Natural killer cell treated with Interleukin-12 subunit alpha and Interleukin-12 subunit beta and Interleukin-15 and Interleukin-18, amount 100 ng/mL, for 72 hours (primary cell): ENCODE results near the gene PRG2. TPM values are rescaled to one million over a fixed set of nuclear protein-coding genes. Genes with fewer than 3 reads are reported as not detected.

Source experiments
- ATAC-seq, 2 donors: fragments of 150-1000 bp; cut with Tn5 transposase in 1 of 2; sonication (Bioruptor Pico), chemical (Tn5 transposase) in 1 of 2; 2 replicates each; pipeline ENCODE4 v1.10.0; 2021
- DNase-seq: peaks from one replicate; pipeline ENCODE4 v3.0.0; 2022; ENCODE audit warnings: low spot score
- H3K27ac Mint-ChIP-seq, 2 donors: 1 replicate in 1 of 2; 2 replicates in 1 of 2; pipeline ENCODE4 v1.8.0; 2022; ENCODE audit warnings: mixed read lengths in 2 of 2, mild to moderate bottlenecking in 1 of 2, moderate library complexity in 1 of 2
- H3K27me3 Mint-ChIP-seq, 2 donors: 1 replicate in 1 of 2; 2 replicates in 1 of 2; pipeline ENCODE4 v1.8.0; 2022; ENCODE audit warnings: mixed read lengths in 2 of 2
- H3K36me3 Mint-ChIP-seq: one replicate; pipeline ENCODE4 v1.8.0; 2022; ENCODE audit warnings: mixed read lengths
- H3K4me1 Mint-ChIP-seq, 2 donors: 1 replicate in 1 of 2; 2 replicates in 1 of 2; pipeline ENCODE4 v1.8.0; 2022; ENCODE audit warnings: low read depth in 2 of 2, mixed read lengths in 2 of 2, mild to moderate bottlenecking in 1 of 2
- H3K4me3 Mint-ChIP-seq: one replicate; pipeline ENCODE4 v1.8.0; 2022; ENCODE audit warnings: mixed read lengths
- H3K9me3 Mint-ChIP-seq: 2 replicates; pipeline ENCODE4 v1.8.0; 2022; ENCODE audit warnings: mixed read lengths
- total RNA-seq, 2 donors: library from RNA; stranded (reverse); gene quantifications; one replicate each; pipeline ENCODE4 v1.2.3, GENCODE V29; 2022

The PRG2 gene
- total RNA-seq, 2 donors from 2014 or later, result 1.4 to 2.3 TPM

GRCh38 chr11:57378186-57378585 is 12.3 kb downstream of the PRG2 start:
- Mint-ChIP-seq H3K4me1 (no peaks in the 10 kb centered on the region), H3K27me3 (peaks cover 17 to 22% of the 10 kb centered on the region in 2 donors), H3K36me3 (no peaks in the 10 kb centered on the region), H3K4me3 (no peak overlapping the region), H3K27ac (no peak overlapping the region), H3K9me3 (no peaks in the 10 kb centered on the region)
- ATAC-seq (no peak), DNase-seq (no peak)

- Mint-ChIP-seq H3K36me3 (no peaks in the 10 kb centered on the region), H3K9me3 (no peaks in the 10 kb centered on the region), H3K4me1 (no peaks in the 10 kb centered on the region), H3K27ac (no peak overlapping the region), H3K4me3 (no peak overlapping the region), H3K27me3 (peaks cover 17 to 18% of the 10 kb centered on the region in 2 donors)
- DNase-seq, result no peak
- ATAC-seq, result no peak
Observed at GRCh38 chr11:57377107-57377506, 13.3 kb downstream of the PRG2 start.

- no peak overlapping the region for H3K4me3 Mint-ChIP-seq
- H3K27ac Mint-ChIP-seq, result no peak overlapping the region
- H3K27me3 Mint-ChIP-seq, result peaks cover 15 to 17% of the 10 kb centered on the region in 2 donors
- no peak for ATAC-seq
- H3K9me3 Mint-ChIP-seq, result no peaks in the 10 kb centered on the region
- H3K4me1 Mint-ChIP-seq, result no peaks in the 10 kb centered on the region
- DNase-seq, result no peak
- no peaks in the 10 kb centered on the region for H3K36me3 Mint-ChIP-seq
Observed at GRCh38 chr11:57376095-57377090, 14.1 kb downstream of the PRG2 start.

- DNase-seq (no peak), ATAC-seq (no peak)
- Mint-ChIP-seq H3K27me3 (peaks cover 14% of the 10 kb centered on the region in 2 donors), H3K4me1 (no peaks in the 10 kb centered on the region), H3K27ac (no peak overlapping the region), H3K36me3 (no peaks in the 10 kb centered on the region), H3K9me3 (no peaks in the 10 kb centered on the region), H3K4me3 (no peak overlapping the region)
Observed at GRCh38 chr11:57375490-57375889, 15.0 kb downstream of the PRG2 start.

GRCh38 chr11:57374966-57375365 is 15.5 kb downstream of the PRG2 start:
- Mint-ChIP-seq H3K4me1 (no peaks in the 10 kb centered on the region), H3K36me3 (no peaks in the 10 kb centered on the region), H3K9me3 (no peaks in the 10 kb centered on the region), H3K4me3 (no peak overlapping the region), H3K27me3 (peaks cover 10 to 12% of the 10 kb centered on the region in 2 donors), H3K27ac (no peak overlapping the region)
- DNase-seq, result no peak
- ATAC-seq, result no peak

- Mint-ChIP-seq H3K27me3 (peaks cover 9 to 10% of the 10 kb centered on the region in 2 donors), H3K9me3 (no peaks in the 10 kb centered on the region), H3K27ac (no peak overlapping the region), H3K4me1 (no peaks in the 10 kb centered on the region), H3K4me3 (no peak overlapping the region), H3K36me3 (no peaks in the 10 kb centered on the region)
- no peak for DNase-seq
- ATAC-seq, result no peak
Observed at GRCh38 chr11:57373146-57373545, 17.3 kb downstream of the PRG2 start.

- Mint-ChIP-seq H3K9me3 (no peaks in the 10 kb centered on the region), H3K4me1 (no peaks in the 10 kb centered on the region), H3K27me3 (peaks cover 0 to 5% of the 10 kb centered on the region in 2 donors), H3K36me3 (no peaks in the 10 kb centered on the region), H3K4me3 (no peak overlapping the region), H3K27ac (no peak overlapping the region)
- ATAC-seq, result no peak
- DNase-seq, result no peak
Observed at GRCh38 chr11:57370941-57371340, 19.5 kb downstream of the PRG2 start.

GRCh38 chr11:57370251-57370650 is 20.2 kb downstream of the PRG2 start:
- ATAC-seq (no peak), DNase-seq (no peak)
- Mint-ChIP-seq H3K4me1 (no peaks in the 10 kb centered on the region), H3K4me3 (no peak overlapping the region), H3K36me3 (no peaks in the 10 kb centered on the region), H3K27me3 (peaks cover 0 to 5% of the 10 kb centered on the region in 2 donors), H3K27ac (no peak overlapping the region), H3K9me3 (no peaks in the 10 kb centered on the region)

GRCh38 chr11:57368845-57369232 is 21.6 kb downstream of the PRG2 start:
- Mint-ChIP-seq H3K4me1 (no peaks in the 10 kb centered on the region), H3K27me3 (peaks cover 0 to 7% of the 10 kb centered on the region in 2 donors), H3K9me3 (no peaks in the 10 kb centered on the region), H3K4me3 (no peak overlapping the region), H3K27ac (no peak overlapping the region), H3K36me3 (no peaks in the 10 kb centered on the region)
- ATAC-seq, result no peak
- DNase-seq, result no peak

GRCh38 chr11:57368106-57368844 is 22.2 kb downstream of the PRG2 start:
- Mint-ChIP-seq H3K27ac (no peak overlapping the region), H3K27me3 (peaks cover 0 to 5% of the 10 kb centered on the region in 2 donors), H3K36me3 (no peaks in the 10 kb centered on the region), H3K9me3 (no peaks in the 10 kb centered on the region), H3K4me3 (no peak overlapping the region), H3K4me1 (no peaks in the 10 kb centered on the region)
- DNase-seq, result no peak
- ATAC-seq, result no peak

GRCh38 chr11:57364851-57365660 is 25.4 kb downstream of the PRG2 start:
- H3K9me3 Mint-ChIP-seq, result no peaks in the 10 kb centered on the region
- no peaks in the 10 kb centered on the region for H3K36me3 Mint-ChIP-seq
- DNase-seq (peak; percentile 49), ATAC-seq (no peak)
- peaks cover 9 to 11% of the 10 kb centered on the region in 2 donors for H3K27me3 Mint-ChIP-seq
- no peak overlapping the region for H3K4me3 Mint-ChIP-seq
- no peak overlapping the region for H3K27ac Mint-ChIP-seq
- no peaks in the 10 kb centered on the region for H3K4me1 Mint-ChIP-seq

- Mint-ChIP-seq H3K9me3 (no peaks in the 10 kb centered on the region), H3K4me1 (no peaks in the 10 kb centered on the region), H3K27ac (no peak overlapping the region), H3K27me3 (peaks cover 9 to 11% of the 10 kb centered on the region in 2 donors), H3K36me3 (no peaks in the 10 kb centered on the region), H3K4me3 (no peak overlapping the region)
- DNase-seq, result peak; percentile 25
- no peak for ATAC-seq
Observed at GRCh38 chr11:57363131-57364080, 27.0 kb downstream of the PRG2 start.
